CD14-positive monocyte (primary cell): Measurements from ENCODE around the gene MTNR1B. TPM values are rescaled to one million over a fixed set of nuclear protein-coding genes. Genes with fewer than 3 reads are reported as not detected.

ENCODE experiments used
- DNase-seq, 3 donors: peaks; one replicate each; pipeline ENCODE4 v3.0.0-alpha.2; 2011 to 2022
- H2AFZ ChIP-seq: 2 replicates; pipeline ENCODE4 v1.6.0; 2012; ENCODE audit warnings: mild to moderate bottlenecking, low read depth, low read length, inconsistent platforms; ENCODE audit not compliant: insufficient read depth, poor library complexity, severe bottlenecking
- H3K27ac ChIP-seq, 2 donors: 1 replicate in 1 of 2; 2 replicates in 1 of 2; pipeline ENCODE4 v1.5.1; 2012 to 2013; ENCODE audit warnings: low read length in 2 of 2, control low read depth in 1 of 2, inconsistent platforms in 1 of 2, low read depth in 1 of 2, mild to moderate bottlenecking in 1 of 2
- H3K27me3 ChIP-seq, 2 donors: one replicate each; pipeline versions ENCODE4 v1.6.0 to v1.6.1; 2011 to 2013; ENCODE audit warnings: low read length in 2 of 2; ENCODE audit not compliant: control insufficient read depth in 2 of 2, insufficient read depth in 2 of 2
- H3K36me3 ChIP-seq, 2 donors: replicated peaks in 1 of 2; 1 replicate in 1 of 2; 2 replicates in 1 of 2; pipeline versions ENCODE4 v1.5.1 to v1.6.1; 2012 to 2013; ENCODE audit warnings: low read length in 2 of 2, control low read depth in 1 of 2, inconsistent platforms in 1 of 2, mild to moderate bottlenecking in 1 of 2; ENCODE audit not compliant: insufficient read depth in 2 of 2, control insufficient read depth in 1 of 2
- H3K4me1 ChIP-seq, 2 donors: 1 replicate in 1 of 2; 2 replicates in 1 of 2; pipeline versions ENCODE4 v1.5.1 to v1.6.1; 2012 to 2013; ENCODE audit warnings: low read length in 2 of 2, control low read depth in 1 of 2, inconsistent platforms in 1 of 2, mild to moderate bottlenecking in 1 of 2, moderate library complexity in 1 of 2; ENCODE audit not compliant: insufficient read depth in 2 of 2, control insufficient read depth in 1 of 2
- H3K4me2 ChIP-seq: replicated peaks from 2 replicates; pipeline ENCODE3; 2012; ENCODE audit warnings: low read length, moderate library complexity, mild to moderate bottlenecking; ENCODE audit not compliant: poor library complexity, severe bottlenecking; ENCODE audit errors: extremely low read depth
- H3K4me3 ChIP-seq, 3 experiments: fragments of 200-600 bp in 1 of 3; sonication (generic) in 1 of 3; replicated peaks in 1 of 3; 1 replicate in 2 of 3; 2 replicates in 1 of 3; pipeline ENCODE4 v1.5.1; 2011 to 2013; ENCODE audit warnings: low read length in 3 of 3, mild to moderate bottlenecking in 3 of 3, control low read depth in 2 of 3, low read depth in 2 of 3, inconsistent platforms in 1 of 3, moderate library complexity in 1 of 3
- H3K79me2 ChIP-seq: 2 replicates; pipeline ENCODE4 v1.6.0; 2012; ENCODE audit warnings: mild to moderate bottlenecking, control low read depth, inconsistent platforms, low read length, moderate library complexity; ENCODE audit not compliant: insufficient read depth
- H3K9ac ChIP-seq: 2 replicates; pipeline ENCODE4 v1.6.0; 2017; ENCODE audit warnings: low read length, mild to moderate bottlenecking; ENCODE audit not compliant: insufficient read depth, poor library complexity, severe bottlenecking
- H3K9me3 ChIP-seq, 2 donors: replicated peaks in 1 of 2; 1 replicate in 1 of 2; 2 replicates in 1 of 2; pipeline versions ENCODE4 v1.5.1 to v1.6.1; 2012 to 2013; ENCODE audit warnings: low read length in 2 of 2, control low read depth in 1 of 2; ENCODE audit not compliant: control insufficient read depth in 1 of 2, insufficient read depth in 1 of 2
- H4K20me1 ChIP-seq: 2 replicates; pipeline ENCODE4 v1.6.0; 2012; ENCODE audit warnings: mild to moderate bottlenecking, low read length, control low read depth, moderate library complexity; ENCODE audit not compliant: insufficient read depth
- H3K27ac Mint-ChIP-seq, 7 donors: one replicate each; pipeline ENCODE4 v1.8.0; 2020; ENCODE audit warnings: mild to moderate bottlenecking in 7 of 7, mixed read lengths in 7 of 7, moderate library complexity in 6 of 7, inconsistent platforms in 2 of 7
- H3K27me3 Mint-ChIP-seq, 3 donors: one replicate each; pipeline ENCODE4 v1.8.0; 2021 to 2022; ENCODE audit warnings: low read depth in 3 of 3, mild to moderate bottlenecking in 3 of 3, mixed read lengths in 3 of 3, moderate library complexity in 3 of 3, inconsistent platforms in 1 of 3
- H3K36me3 Mint-ChIP-seq, 2 donors: one replicate each; pipeline ENCODE4 v1.8.0; 2020; ENCODE audit warnings: mixed read lengths in 2 of 2, inconsistent platforms in 1 of 2, mild to moderate bottlenecking in 1 of 2
- H3K4me1 Mint-ChIP-seq: one replicate; pipeline ENCODE4 v1.8.0; 2020; ENCODE audit warnings: mild to moderate bottlenecking, mixed read lengths
- H3K4me3 Mint-ChIP-seq, 2 donors: one replicate each; pipeline ENCODE4 v1.8.0; 2020; ENCODE audit warnings: mild to moderate bottlenecking in 2 of 2, mixed read lengths in 2 of 2, moderate library complexity in 1 of 2
- H3K9me3 Mint-ChIP-seq, 7 donors: one replicate each; pipeline ENCODE4 v1.8.0; 2020 to 2022; ENCODE audit warnings: mixed read lengths in 7 of 7, mild to moderate bottlenecking in 6 of 7, moderate library complexity in 6 of 7, inconsistent platforms in 2 of 7
- CTCF ChIP-seq: fragments of 200-600 bp; IDR thresholded peaks from one replicate; pipeline ENCODE4 v1.8.0; 2022; ENCODE audit warnings: antibody characterized with exemption, mild to moderate bottlenecking
- WGBS: methylation state at CpG from one replicate; pipeline ENCODE4 v1.1.5; 2013; ENCODE audit warnings: missing lambda C conversion rate; ENCODE audit not compliant: insufficient coverage; 5-methylcytosine and 5-hydroxymethylcytosine counted together
- intact Hi-C, 2 donors: fragments of 100-400 bp; cut with micrococcal nuclease; formaldehyde crosslinking; loops; one replicate each; pipeline versions ENCODE4 v1.15.0 to v1.15.1; 2023
- polyA plus RNA-seq, 3 donors: library from polyadenylated mRNA; depleted of rRNA in 1 of 3; unstranded in 2 of 3; stranded (reverse) in 1 of 3; fragments of 300-500 nt in 2 of 3; fragments of >200 nt in 1 of 3; fragmentation: Illumina TruSeq in 2 of 3; gene quantifications; 1 replicate in 2 of 3; 2 replicates in 1 of 3; pipeline ENCODE4 v1.2.3, GENCODE V29; 2012 to 2021

Gene MTNR1B
- polyA plus RNA-seq, 3 donors, result not detected

- no peak overlapping the region for H2AFZ ChIP-seq
- no peak for TF ChIP-seq CTCF
- H3K27me3 ChIP-seq, result no peaks in the 10 kb centered on the region
- no peak overlapping the region for H3K4me3 ChIP-seq
- peaks cover 15 to 22% of the 10 kb centered on the region in 2 donors for H3K9me3 ChIP-seq
- Mint-ChIP-seq H3K27me3 (peaks cover 0 to 3% (median 0%) of the 10 kb centered on the region in 3 donors), H3K9me3 (peaks cover 3 to 28% (median 18%) of the 10 kb centered on the region in 7 donors), H3K4me1 (no peaks in the 10 kb centered on the region), H3K36me3 (no peaks in the 10 kb centered on the region), H3K4me3 (no peak overlapping the region), H3K27ac (no peak overlapping the region)
- no peak for DNase-seq
- no peaks in the 10 kb centered on the region for H4K20me1 ChIP-seq
- no peak overlapping the region for H3K9ac ChIP-seq
- H3K27ac ChIP-seq, result no peak overlapping the region
- H3K36me3 ChIP-seq, result no peaks in the 10 kb centered on the region
- no peaks in the 10 kb centered on the region for H3K4me1 ChIP-seq
- WGBS, result 98% methylated on average over 5 of the region's 11 CpGs
- intact Hi-C loops, result no loop called here
- no peaks in the 10 kb centered on the region for H3K79me2 ChIP-seq
- no peak overlapping the region for H3K4me2 ChIP-seq
These were observed 39.8 kb upstream of the MTNR1B start for GRCh38 chr11:92929653-92930052.

GRCh38 chr11:92931746-92932422 lies 37.6 kb upstream of the MTNR1B start:
- intact Hi-C loops, result no loop called here
- H3K4me3 Mint-ChIP-seq, result peak overlapping the region in 1 of 2 donors; percentile 9
- TF ChIP-seq CTCF, result no peak
- no CpG with 5 or more reads among the region's 3 CpGs for WGBS
- DNase-seq, result no peak
- Histone ChIP-seq H3K36me3 (no peaks in the 10 kb centered on the region), H3K4me2 (no peak overlapping the region), H4K20me1 (no peaks in the 10 kb centered on the region), H3K27ac (no peak overlapping the region), H3K9ac (no peak overlapping the region), H3K4me3 (no peak overlapping the region), H2AFZ (no peak overlapping the region), H3K27me3 (no peaks in the 10 kb centered on the region), H3K9me3 (peaks cover 0 to 9% of the 10 kb centered on the region in 2 donors), H3K4me1 (no peaks in the 10 kb centered on the region), H3K79me2 (no peaks in the 10 kb centered on the region)
- H3K9me3 Mint-ChIP-seq, result peaks cover 1 to 12% (median 5%) of the 10 kb centered on the region in 7 donors
- no peaks in the 10 kb centered on the region for H3K4me1 Mint-ChIP-seq
- peaks cover 0 to 4% (median 2%) of the 10 kb centered on the region in 3 donors for H3K27me3 Mint-ChIP-seq
- H3K36me3 Mint-ChIP-seq, result no peaks in the 10 kb centered on the region
- no peak overlapping the region for H3K27ac Mint-ChIP-seq
